ENCODE results near the gene RXFP2. TPM values are rescaled to one million over a fixed set of nuclear protein-coding genes. Genes with fewer than 3 reads are reported as not detected.

Gene RXFP2
- total RNA-seq, 4 donors from 2014 or later = not detected

DNA sequence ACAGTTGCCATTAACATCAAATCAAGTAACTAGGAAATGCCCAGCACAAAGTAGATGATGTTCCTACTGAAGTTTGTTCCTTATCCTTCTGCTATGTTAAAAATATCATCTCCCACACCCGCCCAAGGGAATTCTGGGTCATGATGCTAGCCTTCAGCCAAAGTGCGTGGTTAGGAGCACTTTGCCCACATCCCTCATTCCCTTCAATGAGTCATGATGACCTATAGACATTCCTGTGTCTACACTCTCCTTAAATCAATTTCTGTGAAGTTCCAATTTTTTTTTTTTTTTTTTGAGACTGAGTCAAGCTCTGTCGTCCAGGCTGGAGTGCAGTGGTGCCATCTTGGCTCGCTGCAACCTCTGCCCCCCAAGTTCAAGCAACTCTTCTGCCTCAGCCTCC is 17.0 kb downstream of the RXFP2 start:
- TF ChIP-seq POLR2A (IDR thresholded peaks at IDR 0.05) = no peak
- H3K4me1 ChIP-seq = no peaks in the 10 kb centered on the region
- no peaks in the 10 kb centered on the region for H3K36me3 ChIP-seq

DNA sequence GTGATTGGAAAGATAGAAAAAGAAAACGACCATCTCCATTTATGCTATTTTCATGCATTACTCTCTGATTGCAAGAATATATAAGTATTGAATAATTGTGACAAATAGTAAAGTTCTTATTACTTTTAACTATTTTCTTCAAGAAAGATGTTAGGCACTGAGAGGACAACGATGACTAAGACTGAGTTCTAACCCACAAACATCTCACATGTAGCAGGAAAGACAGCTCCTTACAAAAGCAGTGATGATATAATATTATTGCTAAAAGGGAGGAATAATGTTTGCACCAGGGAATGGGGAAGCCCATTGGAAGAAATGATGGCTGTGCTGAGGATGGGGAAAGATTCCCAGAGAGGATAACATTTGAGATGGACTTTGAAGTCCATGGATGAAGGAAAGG is 22.6 kb downstream of the RXFP2 start:
- no peaks in the 10 kb centered on the region for H3K9me3 ChIP-seq
- no peaks in the 10 kb centered on the region for H3K36me3 ChIP-seq
- TF ChIP-seq, protein P1, sequence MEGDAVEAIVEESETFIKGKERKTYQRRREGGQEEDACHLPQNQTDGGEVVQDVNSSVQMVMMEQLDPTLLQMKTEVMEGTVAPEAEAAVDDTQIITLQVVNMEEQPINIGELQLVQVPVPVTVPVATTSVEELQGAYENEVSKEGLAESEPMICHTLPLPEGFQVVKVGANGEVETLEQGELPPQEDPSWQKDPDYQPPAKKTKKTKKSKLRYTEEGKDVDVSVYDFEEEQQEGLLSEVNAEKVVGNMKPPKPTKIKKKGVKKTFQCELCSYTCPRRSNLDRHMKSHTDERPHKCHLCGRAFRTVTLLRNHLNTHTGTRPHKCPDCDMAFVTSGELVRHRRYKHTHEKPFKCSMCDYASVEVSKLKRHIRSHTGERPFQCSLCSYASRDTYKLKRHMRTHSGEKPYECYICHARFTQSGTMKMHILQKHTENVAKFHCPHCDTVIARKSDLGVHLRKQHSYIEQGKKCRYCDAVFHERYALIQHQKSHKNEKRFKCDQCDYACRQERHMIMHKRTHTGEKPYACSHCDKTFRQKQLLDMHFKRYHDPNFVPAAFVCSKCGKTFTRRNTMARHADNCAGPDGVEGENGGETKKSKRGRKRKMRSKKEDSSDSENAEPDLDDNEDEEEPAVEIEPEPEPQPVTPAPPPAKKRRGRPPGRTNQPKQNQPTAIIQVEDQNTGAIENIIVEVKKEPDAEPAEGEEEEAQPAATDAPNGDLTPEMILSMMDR (IDR thresholded peaks at IDR 0.05) = no peak
- no peak for TF ChIP-seq POLR2A (IDR thresholded peaks at IDR 0.05)
- H3K4me1 ChIP-seq = no peaks in the 10 kb centered on the region
- H3K4me3 ChIP-seq = no peak overlapping the region
- H3K27ac ChIP-seq = no peak overlapping the region
- DNase-seq = no peak
- H3K27me3 ChIP-seq = no peaks in the 10 kb centered on the region

More for the DNA sequence above, 17.0 kb downstream of the RXFP2 start:
- DNase-seq = no peak
- H3K27ac ChIP-seq = no peak overlapping the region
- no peak overlapping the region for H3K4me3 ChIP-seq
- H3K27me3 ChIP-seq = no peaks in the 10 kb centered on the region
- no peaks in the 10 kb centered on the region for H3K9me3 ChIP-seq

DNA sequence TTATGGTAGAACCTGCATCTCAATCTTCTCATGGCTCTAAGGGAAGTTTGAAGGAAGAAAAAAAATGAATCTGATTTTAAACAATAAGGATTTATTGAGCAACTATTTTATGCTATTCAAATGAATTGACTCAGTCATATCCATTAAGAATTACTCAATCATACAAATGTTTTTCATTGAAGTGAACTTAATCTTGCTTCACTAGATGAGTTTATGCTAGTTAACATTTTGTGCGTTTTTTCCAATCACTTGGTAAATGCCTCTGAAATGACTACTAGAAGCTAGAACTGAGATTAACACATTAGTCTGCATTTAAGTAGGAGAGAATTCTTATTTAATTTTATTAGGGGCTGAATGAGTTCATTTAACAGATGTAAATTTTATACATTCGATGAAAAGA is 25.2 kb downstream of the RXFP2 start:
- Histone ChIP-seq H3K27ac (no peak overlapping the region), H3K36me3 (no peaks in the 10 kb centered on the region), H3K27me3 (no peaks in the 10 kb centered on the region), H3K9me3 (no peaks in the 10 kb centered on the region), H3K4me1 (no peaks in the 10 kb centered on the region), H3K4me3 (no peak overlapping the region)
- no peak for TF ChIP-seq POLR2A (IDR thresholded peaks at IDR 0.05)
- TF ChIP-seq, protein P1 (IDR thresholded peaks at IDR 0.05) = no peak
- no peak for DNase-seq

DNA sequence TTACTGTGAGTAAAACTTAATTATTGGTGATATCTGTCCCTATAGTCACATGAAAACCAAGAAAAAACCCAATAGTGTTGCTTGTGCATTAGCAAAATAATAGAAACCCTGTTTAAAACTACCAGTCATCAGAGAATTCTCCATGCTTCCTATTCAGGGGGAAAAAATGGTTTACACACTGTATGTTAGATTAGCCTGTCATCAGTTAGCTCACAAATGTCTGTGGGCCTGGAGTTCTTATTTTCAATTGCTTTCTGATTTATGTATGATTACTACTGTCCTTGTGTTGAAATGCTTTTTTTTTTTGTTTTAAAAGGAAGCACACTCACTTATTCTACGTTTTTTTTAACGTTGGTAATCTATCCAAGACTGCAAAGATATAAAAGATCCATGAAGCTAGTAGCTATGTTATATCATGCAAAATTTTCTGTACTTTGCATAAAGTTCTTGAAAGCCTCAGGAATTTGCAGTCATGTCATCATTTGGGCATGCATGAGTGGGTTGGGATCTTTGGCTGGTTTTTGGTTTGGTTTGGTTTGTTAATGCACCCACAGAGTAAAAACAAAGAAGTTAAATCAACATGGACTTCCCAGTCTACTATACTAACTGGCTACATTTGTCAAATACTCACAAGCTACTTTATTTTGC is 25.9 kb downstream of the RXFP2 start:
- Histone ChIP-seq H3K4me1 (no peaks in the 10 kb centered on the region), H3K36me3 (no peaks in the 10 kb centered on the region), H3K4me3 (no peak overlapping the region), H3K27ac (no peak overlapping the region), H3K9me3 (no peaks in the 10 kb centered on the region), H3K27me3 (no peaks in the 10 kb centered on the region)
- TF ChIP-seq POLR2A (IDR thresholded peaks at IDR 0.05) = no peak
- TF ChIP-seq, protein P1 (IDR thresholded peaks at IDR 0.05) = no peak
- no peak for DNase-seq

DNA sequence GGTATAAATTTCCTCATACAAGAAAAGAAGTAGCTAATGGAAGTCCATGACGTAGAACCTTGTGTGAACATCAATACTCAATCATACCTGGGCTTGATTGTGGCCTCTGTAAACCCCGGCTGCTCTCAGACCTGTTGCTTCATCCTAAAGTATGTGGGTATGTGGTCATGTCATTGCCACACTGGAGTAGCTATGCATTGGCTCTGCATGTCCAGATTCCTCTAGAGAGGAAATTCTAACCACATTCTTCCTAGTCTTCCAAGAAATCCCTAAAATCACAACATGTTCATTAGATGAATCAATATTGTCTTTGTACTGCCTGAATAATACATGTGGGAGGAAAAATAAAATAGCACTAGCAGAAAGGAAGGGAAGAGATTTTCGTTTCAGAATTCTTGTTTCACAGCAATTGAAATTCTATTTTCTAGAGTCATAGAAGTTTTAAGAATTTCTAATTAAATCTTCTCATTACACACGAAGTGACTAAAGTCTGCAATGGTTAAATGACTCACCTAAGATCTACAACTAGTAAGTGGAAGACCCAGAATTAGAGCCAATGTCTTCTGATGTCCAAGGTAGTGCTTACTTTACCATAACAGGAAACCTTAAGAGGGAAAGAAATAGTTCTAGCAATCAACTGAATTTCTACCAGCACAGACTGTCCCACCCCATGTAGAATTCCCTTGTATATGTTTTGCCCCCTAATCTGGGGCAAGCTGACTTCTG is 28.0 kb downstream of the RXFP2 start:
- no peak for TF ChIP-seq POLR2A (IDR thresholded peaks at IDR 0.05)
- TF ChIP-seq, protein P1 (IDR thresholded peaks at IDR 0.05) = no peak
- H3K27ac ChIP-seq = no peak overlapping the region
- no peak overlapping the region for H3K4me3 ChIP-seq
- no peaks in the 10 kb centered on the region for H3K36me3 ChIP-seq
- no peaks in the 10 kb centered on the region for H3K9me3 ChIP-seq
- H3K4me1 ChIP-seq = no peaks in the 10 kb centered on the region
- no peaks in the 10 kb centered on the region for H3K27me3 ChIP-seq
- no peak for DNase-seq

DNA sequence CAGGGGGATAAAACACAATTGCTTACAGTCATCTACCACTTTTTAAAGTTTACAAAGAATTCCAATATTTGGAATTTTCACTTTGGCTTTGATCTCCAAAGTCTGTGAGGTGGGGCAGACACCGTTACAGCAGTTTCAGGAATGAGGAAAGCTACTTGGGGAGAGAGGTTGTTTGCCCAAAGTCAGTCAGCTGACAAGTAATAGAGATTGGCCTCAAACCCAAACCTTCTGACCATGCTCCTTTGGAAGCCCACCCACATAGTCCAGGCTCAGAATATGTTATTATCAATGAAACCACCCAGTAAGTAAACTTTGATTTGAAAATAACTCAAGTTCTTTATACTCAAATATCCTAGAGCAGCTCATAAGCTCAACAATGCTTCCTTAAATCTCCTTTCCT is 29.0 kb downstream of the RXFP2 start:
- H3K27ac ChIP-seq = no peak overlapping the region
- no peak for TF ChIP-seq POLR2A (IDR thresholded peaks at IDR 0.05)
- TF ChIP-seq, protein P1 (IDR thresholded peaks at IDR 0.05) = no peak
- H3K9me3 ChIP-seq = no peaks in the 10 kb centered on the region
- H3K4me1 ChIP-seq = no peaks in the 10 kb centered on the region
- H3K27me3 ChIP-seq = no peaks in the 10 kb centered on the region
- no peak for DNase-seq
- H3K4me3 ChIP-seq = no peak overlapping the region
- no peaks in the 10 kb centered on the region for H3K36me3 ChIP-seq
